Kasumi-1 (cell line): Measurements from ENCODE around the gene BFAR.
"Not testable (repeated sequence)": the region's sequence is repeated elsewhere in the genome, so short reads cannot be mapped to it uniquely, and the experiment has no call there.

ENCODE experiments used
- DNase-seq, 2 experiments: peaks; one replicate each; lab custom pipeline; 2025; lab: John Stamatoyannopoulos, UW

The BFAR gene, protein sequence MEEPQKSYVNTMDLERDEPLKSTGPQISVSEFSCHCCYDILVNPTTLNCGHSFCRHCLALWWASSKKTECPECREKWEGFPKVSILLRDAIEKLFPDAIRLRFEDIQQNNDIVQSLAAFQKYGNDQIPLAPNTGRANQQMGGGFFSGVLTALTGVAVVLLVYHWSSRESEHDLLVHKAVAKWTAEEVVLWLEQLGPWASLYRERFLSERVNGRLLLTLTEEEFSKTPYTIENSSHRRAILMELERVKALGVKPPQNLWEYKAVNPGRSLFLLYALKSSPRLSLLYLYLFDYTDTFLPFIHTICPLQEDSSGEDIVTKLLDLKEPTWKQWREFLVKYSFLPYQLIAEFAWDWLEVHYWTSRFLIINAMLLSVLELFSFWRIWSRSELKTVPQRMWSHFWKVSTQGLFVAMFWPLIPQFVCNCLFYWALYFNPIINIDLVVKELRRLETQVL

GRCh38 chr16:14632693-14633569, at the start of gene BFAR:
Gene BFAR (plus strand): TSS chr16:14632951. CDS start chr16:14644347, 11,396 bp downstream.
- DNase-seq, result peak; percentile 82 to 84

GRCh38 chr16:14585287-14585686, 47.5 kb upstream of the BFAR start:
- no peak for DNase-seq

DNA sequence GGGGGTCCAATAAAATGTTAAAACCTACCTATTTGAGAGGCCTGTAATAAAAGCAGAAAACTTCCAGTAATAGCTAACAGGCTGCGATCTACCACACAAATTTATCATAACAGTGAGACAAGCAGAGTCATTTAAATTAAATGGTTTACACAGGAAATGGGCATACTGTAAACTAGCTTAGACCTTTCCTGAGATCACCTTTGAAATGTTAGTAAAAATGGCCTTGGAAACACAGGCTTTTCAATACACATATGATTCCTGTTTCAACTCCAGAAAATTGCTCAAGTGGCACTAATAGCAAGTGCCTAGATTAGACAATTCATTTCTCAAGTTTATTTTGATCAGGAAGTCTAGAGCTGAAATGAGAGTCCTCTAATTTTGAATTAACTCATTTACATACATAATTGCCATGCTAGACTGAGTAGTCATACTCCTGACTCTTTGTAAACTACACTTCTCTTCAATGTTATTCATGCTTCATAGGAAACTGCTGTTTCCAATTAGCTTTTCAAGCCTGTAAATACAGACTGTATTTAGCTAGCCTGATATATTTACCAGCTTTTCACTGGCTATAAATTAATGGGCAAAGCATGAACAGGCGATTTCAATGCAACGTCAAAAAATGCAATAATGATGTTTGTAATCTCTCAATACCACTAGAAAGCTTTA, 46.0 kb upstream of the BFAR start:
- DNase-seq, result no peak

- peak; percentile 1 to 14 for DNase-seq
Measured at GRCh38 chr16:14600164-14600563, 32.6 kb upstream of the BFAR start.

GRCh38 chr16:14602443-14602963, 30.2 kb upstream of the BFAR start:
- no peak for DNase-seq

DNA sequence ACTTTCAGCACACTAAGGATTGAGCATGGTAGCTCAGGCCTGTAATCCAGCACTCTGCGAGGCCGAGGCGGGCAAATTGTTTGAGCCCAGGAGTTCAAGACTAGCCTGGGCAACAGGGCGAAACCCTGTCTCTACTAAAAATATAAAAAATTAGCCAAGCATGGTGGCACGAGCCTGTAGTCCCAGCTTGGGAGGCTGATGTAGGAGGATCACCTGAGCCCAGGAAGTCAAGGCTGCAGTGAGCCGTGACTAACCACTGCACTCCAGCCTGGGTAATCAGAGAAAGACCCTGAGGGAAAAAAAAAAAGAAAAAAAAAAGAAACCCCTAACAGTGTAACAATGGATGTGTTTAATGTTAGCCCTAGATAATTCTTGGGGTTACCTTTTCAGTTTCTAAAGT, 26.6 kb upstream of the BFAR start:
- no peak for DNase-seq

DNA sequence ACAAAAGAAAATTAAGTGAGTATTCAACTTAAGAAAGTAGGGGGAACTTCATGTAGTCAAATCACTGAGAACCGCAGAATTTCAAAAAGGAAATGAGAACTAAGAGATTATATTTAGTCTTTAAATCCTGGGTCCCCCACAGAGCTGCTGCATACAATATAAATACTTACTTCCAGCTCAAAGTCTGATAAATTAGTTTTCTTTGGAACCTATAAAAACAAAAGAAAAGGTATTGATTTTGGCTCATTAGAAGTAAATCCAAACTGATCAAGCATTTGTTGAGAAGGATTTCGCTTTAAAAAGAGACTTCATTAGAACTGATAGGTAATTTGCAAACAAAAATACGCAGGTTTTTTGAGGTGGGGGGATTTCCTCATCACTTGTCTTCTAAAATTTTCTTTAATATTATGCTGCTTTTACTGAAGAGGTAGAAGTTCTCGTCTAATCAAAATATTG, 24.6 kb upstream of the BFAR start:
- no peak for DNase-seq

DNA sequence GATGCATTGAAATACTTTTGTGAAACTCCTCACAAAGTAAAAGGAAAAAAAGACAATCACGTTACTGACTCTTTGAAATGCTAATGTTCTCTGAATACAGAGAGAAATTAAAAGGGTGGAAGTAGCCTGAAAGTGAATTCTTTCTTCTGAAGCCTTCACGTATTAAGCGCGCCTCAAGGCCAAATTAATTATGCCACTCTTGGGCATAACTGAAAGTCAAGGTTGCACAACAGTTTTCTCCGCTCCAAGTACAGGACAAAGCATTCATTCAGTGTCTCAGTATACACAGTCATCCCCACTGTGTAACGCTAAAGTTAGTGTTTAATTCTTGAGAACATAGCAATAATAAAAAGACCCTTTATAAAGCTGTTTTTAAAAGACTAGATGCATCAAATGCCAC, 24.1 kb upstream of the BFAR start:
- DNase-seq, result no peak

DNA sequence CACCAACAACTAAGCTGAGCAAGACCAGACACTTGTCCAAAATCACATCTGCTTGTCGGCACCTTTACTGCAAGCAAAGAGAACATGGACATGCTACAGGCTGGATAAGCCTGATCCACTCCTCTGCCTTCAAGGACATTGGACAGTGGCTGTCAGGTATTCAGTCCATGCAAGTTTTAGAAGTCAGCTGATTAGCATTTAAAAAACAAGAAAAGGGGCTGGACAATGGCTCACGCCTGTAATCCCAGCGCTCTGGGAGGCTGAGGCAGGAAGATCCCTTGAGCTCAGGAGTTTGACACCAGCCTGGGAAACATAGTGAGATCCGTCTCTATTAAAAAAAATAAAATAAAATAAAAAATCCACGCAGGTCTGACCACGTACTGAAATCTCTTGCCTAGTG, 23.0 kb upstream of the BFAR start:
- DNase-seq, result no peak

DNA sequence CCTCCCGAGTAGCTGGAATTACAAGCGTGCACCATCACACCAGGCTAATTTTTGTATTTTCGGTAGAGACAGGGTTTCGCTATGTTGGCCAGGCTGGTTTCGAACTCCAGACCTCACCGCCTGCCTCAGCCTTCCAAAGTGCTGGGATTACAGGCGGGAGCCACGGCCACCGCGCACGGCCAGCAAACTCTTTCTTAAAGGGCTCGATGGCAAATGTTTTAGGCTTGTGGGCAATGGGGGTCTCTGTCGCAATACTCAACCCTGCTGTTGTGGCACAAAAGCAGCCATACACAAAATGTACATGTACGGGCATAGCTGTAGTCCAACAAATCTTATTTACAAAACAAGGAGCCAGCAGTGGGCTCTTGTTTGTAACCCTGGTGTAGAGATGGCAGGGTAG, 21.1 kb upstream of the BFAR start:
- DNase-seq, result no peak

DNA sequence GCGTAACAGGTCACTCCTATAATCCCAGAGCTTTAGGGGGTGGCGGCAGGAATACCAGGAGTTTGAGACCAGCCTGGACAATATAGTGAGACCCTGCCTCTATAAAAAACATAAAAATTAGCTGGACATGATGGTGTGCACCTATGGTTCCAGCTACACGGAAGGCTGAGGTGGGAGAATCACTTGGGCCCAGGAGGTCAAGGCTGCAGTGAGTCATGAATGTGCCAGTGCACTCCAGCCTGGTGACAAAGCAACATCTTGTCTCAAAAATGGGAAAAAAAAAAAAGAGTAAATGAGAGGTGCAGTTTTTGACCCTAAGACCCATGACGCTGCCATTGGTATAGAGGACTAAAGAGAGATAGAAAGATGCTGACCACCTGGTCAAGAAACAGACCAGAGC, 18.8 kb upstream of the BFAR start:
- DNase-seq, result no peak

DNA sequence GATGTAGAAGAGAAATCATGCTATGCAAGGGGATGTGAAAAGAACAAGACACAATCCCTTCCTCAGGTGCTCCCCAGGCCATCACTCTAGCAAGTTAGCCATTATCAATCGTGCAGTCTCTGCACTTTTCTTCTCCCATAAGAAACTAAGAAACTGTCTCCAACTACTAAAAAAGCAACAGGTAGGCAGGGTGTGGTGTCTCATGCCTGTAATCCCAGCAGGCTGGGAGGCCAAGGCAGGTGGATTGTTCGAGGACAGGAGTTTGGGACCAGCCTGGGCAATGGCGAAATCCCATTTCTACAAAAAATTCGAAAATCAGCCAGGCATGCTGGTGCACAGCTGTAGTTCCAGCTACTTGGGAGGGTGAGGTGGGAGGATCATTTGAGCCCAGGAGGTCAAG, 16.5 kb upstream of the BFAR start:
- DNase-seq, result no peak

DNA sequence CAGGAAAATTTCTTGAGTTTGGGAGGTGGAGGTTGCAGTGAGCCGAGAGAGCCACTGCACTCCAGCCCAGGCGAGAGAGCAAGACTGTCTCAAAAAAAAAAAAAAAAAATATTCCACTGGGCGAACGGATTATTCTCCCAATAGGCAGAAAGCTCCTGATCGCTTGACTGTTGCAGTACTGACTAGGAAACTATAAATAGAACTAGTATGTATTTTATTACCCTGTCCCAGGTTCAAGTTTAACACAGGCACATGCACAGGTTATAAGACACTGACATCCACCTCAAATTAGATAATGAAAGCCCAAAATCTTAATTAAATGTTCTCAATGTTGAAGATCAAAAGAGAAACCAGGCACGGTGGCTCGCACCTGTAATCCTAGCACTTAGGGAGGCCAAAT, 14.2 kb upstream of the BFAR start:
- DNase-seq, result no peak

- no peak for DNase-seq
Measured at GRCh38 chr16:14627078-14627477, 5.7 kb upstream of the BFAR start.

GRCh38 chr16:14628806-14629611, 3.7 kb upstream of the BFAR start:
- no peak for DNase-seq

DNA sequence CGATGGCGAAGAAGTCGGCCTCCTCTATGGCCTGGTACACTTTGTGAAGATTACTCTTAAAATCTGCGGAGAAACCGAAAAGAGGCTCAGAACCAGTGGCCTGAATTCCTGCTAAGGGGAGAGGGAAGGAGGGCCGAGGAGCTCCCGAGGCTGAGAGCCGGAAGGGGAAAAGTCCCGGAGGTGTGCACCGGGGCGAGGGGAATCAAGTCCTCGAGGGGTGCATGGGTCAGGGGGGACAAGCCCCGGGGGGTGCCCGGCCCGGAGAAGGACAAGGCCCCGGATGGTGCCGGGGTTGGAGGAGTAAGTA, 3.2 kb upstream of the BFAR start:
- no peak for DNase-seq

DNA sequence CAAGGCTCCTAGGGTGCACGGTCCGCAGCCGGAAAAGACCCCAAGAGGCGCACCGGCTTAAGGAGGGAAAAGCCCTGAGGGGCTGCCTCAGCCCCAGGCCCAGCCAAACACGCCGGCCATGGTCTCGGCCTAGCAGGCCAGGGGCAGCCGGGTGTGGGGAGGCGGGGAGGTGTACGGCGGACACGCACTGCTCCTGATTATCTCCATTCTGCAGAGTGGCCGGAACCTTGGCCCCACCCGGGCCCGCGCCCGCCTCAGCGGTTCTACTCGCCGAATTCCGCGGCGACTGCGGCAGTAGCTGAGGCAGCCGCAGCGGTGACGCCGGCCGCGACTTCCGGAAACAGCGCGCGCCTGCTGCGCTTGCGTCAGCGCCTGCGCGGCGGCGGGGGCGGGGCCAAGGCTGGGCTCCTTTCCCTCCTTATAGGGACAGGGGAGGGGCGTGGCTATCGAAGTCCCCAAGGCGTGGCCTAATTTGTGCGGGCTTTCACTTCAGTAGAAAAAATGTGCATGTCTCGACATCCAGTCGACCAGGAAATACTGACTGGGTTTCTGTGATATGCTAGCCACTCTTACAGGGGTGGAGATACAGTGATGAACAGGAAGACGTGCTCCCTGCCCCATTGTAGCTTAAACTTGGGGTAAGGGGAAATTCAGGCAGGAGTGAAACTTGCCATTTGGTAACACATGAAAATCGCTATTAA, 2.7 kb upstream of the BFAR start, which contains the start of gene PARN:
TSS of gene PARN (minus strand) at position 342 of the 701 bp plus-strand sequence. CDS start at position 207, 135 bp downstream.
- peak; percentile 74 to 84 for DNase-seq

GRCh38 chr16:14630620-14631330, 2.0 kb upstream of the BFAR start:
- not testable (repeated sequence) for DNase-seq

DNA sequence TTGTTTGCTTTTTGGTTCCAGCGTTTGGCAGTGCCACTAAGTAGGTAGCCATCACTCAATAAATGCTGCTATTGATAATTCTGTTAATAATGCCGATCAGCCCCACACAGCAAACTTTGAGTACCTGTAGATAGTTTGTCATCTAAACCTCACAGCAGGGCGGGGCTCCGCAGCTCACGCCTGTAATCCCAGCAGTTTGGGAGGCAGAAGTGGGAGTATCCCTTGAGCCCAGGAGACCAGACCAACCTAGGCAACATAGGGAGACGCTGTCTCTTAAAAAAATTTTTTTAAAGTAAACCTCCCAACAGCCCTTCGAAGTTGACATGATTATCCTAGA, 1.6 kb downstream of the BFAR start:
- DNase-seq, result no peak
